MCF 10A (cell line): ENCODE results near the gene BRAF. TPM values are rescaled to one million over a fixed set of nuclear protein-coding genes. Genes with fewer than 3 reads are reported as not detected.
"Not testable (repeated sequence)": the region's sequence is repeated elsewhere in the genome, so short reads cannot be mapped to it uniquely, and the experiment has no call there.

Experiments
- BruUV-seq: library from RNA; stranded (reverse); fragments of 400-500 nt; replicated peaks from 2 replicates; lab custom pipeline; 2021; lab: Mats Ljungman, UMichigan
- CTCF ChIA-PET: fragments of 300-600 bp; sonication (Branson Sonifier 250); formaldehyde crosslinking; extraction: SDS; loops from one replicate; lab custom pipeline; 2021; ENCODE audit warnings: antibody characterized with exemption, inconsistent platforms; lab: Yijun Ruan, JAX
- POLR2A ChIA-PET: fragments of 300-600, 350-650 bp; sonication (Branson Sonifier 250); formaldehyde crosslinking; extraction: SDS; loops from one replicate; lab custom pipeline; 2020; ENCODE audit warnings: antibody characterized with exemption, inconsistent platforms; lab: Yijun Ruan, JAX
- DNase-seq: peaks from one replicate; pipeline ENCODE4 v3.0.0-alpha.2; 2018; ENCODE audit not compliant: unreplicated experiment
- H3K27ac Mint-ChIP-seq: one replicate; pipeline ENCODE4 v1.8.0; 2022; ENCODE audit warnings: mild to moderate bottlenecking, low read depth, mixed read lengths; ENCODE audit not compliant: unreplicated experiment
- H3K27me3 Mint-ChIP-seq: one replicate; pipeline ENCODE4 v1.8.0; 2022; ENCODE audit warnings: mixed read lengths; ENCODE audit not compliant: insufficient read depth, unreplicated experiment
- H3K36me3 Mint-ChIP-seq: one replicate; pipeline ENCODE4 v1.8.0; 2022; ENCODE audit warnings: mild to moderate bottlenecking, moderate library complexity, mixed read lengths; ENCODE audit not compliant: insufficient read depth, unreplicated experiment
- H3K4me1 Mint-ChIP-seq: one replicate; pipeline ENCODE4 v1.8.0; 2022; ENCODE audit warnings: mixed read lengths; ENCODE audit not compliant: insufficient read depth, unreplicated experiment
- H3K4me3 Mint-ChIP-seq: one replicate; pipeline ENCODE4 v1.8.0; 2022; ENCODE audit warnings: mild to moderate bottlenecking, moderate library complexity, mixed read lengths; ENCODE audit not compliant: unreplicated experiment
- H3K9me3 Mint-ChIP-seq: one replicate; pipeline ENCODE4 v1.8.0; 2022; ENCODE audit warnings: mixed read lengths; ENCODE audit not compliant: unreplicated experiment
- CTCF ChIP-seq: fragments of 200-600 bp; IDR thresholded peaks from one replicate; pipeline ENCODE4 v1.8.0; 2022; ENCODE audit warnings: antibody characterized with exemption, mild to moderate bottlenecking; ENCODE audit not compliant: unreplicated experiment
- intact Hi-C: fragments of 100-400 bp; cut with micrococcal nuclease; formaldehyde crosslinking; loops from 2 replicates; pipeline ENCODE4 v1.14.1; 2022
- total RNA-seq: library from RNA; stranded (reverse); gene quantifications from 2 replicates; pipeline ENCODE4 v1.2.3, GENCODE V29; 2022

Gene BRAF
- total RNA-seq, 1 experiment from 2014 or later, result 33.7 TPM

DNA sequence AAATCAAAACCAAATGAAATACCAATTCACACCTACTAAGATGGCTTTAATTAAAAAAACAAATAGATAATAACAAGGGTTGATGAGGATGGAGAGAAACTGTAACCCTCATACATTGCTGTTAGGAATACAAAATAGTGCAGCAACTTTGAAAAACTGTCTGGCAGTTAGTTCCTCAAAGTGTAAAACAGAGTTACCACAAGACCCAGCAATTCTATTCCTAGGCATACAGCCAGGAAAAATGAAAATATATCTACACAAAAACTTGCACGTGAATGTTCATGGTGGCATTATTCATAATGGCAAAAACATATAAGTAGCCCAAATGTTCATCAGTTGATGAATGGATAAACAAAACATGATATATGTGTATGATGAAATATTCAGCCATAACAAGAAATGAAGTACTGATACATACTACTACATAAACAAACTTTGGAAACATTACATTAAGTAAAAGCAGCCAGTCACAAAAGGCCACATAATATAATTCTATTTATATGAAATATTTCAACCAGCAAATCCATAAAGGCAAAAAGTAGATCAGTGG, 83.5 kb downstream of the BRAF start:
- H3K27me3 Mint-ChIP-seq, result no peaks in the 10 kb centered on the region
- POLR2A ChIA-PET, result no interaction called here
- TF ChIP-seq CTCF, result no peak
- BruUV-seq, result no TSS peak
- intact Hi-C loops, result no loop called here
- no peak overlapping the region for H3K4me3 Mint-ChIP-seq
- DNase-seq, result no peak
- no peaks in the 10 kb centered on the region for H3K4me1 Mint-ChIP-seq
- no peaks in the 10 kb centered on the region for H3K9me3 Mint-ChIP-seq
- CTCF ChIA-PET, result no interaction called here
- H3K36me3 Mint-ChIP-seq, result peaks cover 13% of the 10 kb centered on the region
- no peak overlapping the region for H3K27ac Mint-ChIP-seq

DNA sequence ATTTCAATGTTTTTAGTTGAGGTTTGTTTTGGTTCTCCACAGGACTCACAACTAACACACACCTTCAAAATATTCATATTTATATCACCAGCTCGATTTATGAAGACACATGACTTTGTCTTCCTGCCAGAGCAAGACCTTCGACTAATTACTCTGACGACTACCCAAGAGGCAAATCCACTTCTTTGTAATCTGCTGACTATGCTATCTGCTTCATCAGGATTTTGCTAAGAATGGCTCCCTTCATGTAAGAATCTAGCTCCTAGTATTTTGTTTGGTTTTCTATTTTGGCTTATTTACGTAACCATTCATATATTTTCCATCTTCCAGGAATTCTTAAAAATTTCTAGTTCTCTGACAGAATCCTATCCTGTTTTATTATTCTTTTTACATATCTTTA, 93.0 kb downstream of the BRAF start:
- H3K36me3 Mint-ChIP-seq, result peaks cover 22% of the 10 kb centered on the region
- H3K4me1 Mint-ChIP-seq, result no peaks in the 10 kb centered on the region
- H3K4me3 Mint-ChIP-seq, result no peak overlapping the region
- BruUV-seq, result no TSS peak
- ChIA-PET CTCF (interaction anchor here (0.7 to 2.6 kb wide), 2 partner anchors 21 to 665 kb away, joined by 3 to 10 read pairs; no protein-coding TSS in a partner anchor), POLR2A (no interaction called here)
- no peak overlapping the region for H3K27ac Mint-ChIP-seq
- TF ChIP-seq CTCF, result no peak
- no peak for DNase-seq
- intact Hi-C loops, result no loop called here
- H3K27me3 Mint-ChIP-seq, result no peaks in the 10 kb centered on the region
- H3K9me3 Mint-ChIP-seq, result no peaks in the 10 kb centered on the region

GRCh38 chr7:140829720-140830119, 95.0 kb downstream of the BRAF start:
- Mint-ChIP-seq H3K27me3 (no peaks in the 10 kb centered on the region), H3K4me3 (no peak overlapping the region), H3K4me1 (no peaks in the 10 kb centered on the region), H3K9me3 (no peaks in the 10 kb centered on the region), H3K36me3 (peaks cover 22% of the 10 kb centered on the region), H3K27ac (no peak overlapping the region)
- intact Hi-C loops, result no loop called here
- POLR2A ChIA-PET, result interaction anchor here (1.1 kb wide), 1 partner anchor 19 kb away, joined by 3 read pairs; no protein-coding TSS in a partner anchor
- no TSS peak for BruUV-seq
- no peak for TF ChIP-seq CTCF
- CTCF ChIA-PET, result interaction anchor here (0.5 to 2.6 kb wide), 2 partner anchors 19 to 1429 kb away, joined by 3 to 10 read pairs; no protein-coding TSS in a partner anchor
- DNase-seq, result no peak

DNA sequence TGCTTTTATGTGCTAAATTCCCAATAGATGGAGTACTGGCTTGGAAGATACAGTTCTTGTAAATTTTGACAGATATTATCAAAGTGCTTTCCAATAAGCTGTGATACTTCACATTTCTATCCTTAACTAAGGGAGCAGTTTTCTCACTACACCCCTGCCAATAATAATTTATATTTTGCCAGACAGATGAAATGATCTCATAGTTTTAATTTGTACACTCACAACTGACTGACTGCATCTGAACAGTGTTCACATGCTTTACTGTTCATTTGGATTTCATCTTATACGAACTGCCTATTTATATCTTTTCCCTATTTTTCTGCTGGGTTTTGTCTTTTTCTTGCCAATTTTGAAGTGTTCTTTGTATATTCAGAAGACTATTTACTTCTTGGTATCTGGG, 96.0 kb downstream of the BRAF start:
- no TSS peak for BruUV-seq
- no peaks in the 10 kb centered on the region for H3K4me1 Mint-ChIP-seq

GRCh38 chr7:140817383-140817782, 107.3 kb downstream of the BRAF start:
- BruUV-seq, H3K36me3 Mint-ChIP-seq, DNase-seq, intact Hi-C loops, H3K27ac Mint-ChIP-seq, H3K9me3 Mint-ChIP-seq, H3K4me3 Mint-ChIP-seq, H3K4me1 Mint-ChIP-seq, H3K27me3 Mint-ChIP-seq: not testable (repeated sequence)
- POLR2A ChIA-PET, result interaction anchor here (0.7 kb wide), 1 partner anchor 858 kb away, joined by 3 read pairs; no protein-coding TSS in a partner anchor
- CTCF ChIA-PET, result interaction anchor here (0.6 to 1.7 kb wide), 3 partner anchors 716 to 1912 kb away, joined by 3 read pairs; no protein-coding TSS in a partner anchor

More for the DNA sequence above, 96.0 kb downstream of the BRAF start:
- intact Hi-C loops, result no loop called here
- Mint-ChIP-seq H3K9me3 (no peaks in the 10 kb centered on the region), H3K27ac (no peak overlapping the region), H3K4me3 (no peak overlapping the region), H3K36me3 (peaks cover 25% of the 10 kb centered on the region), H3K27me3 (no peaks in the 10 kb centered on the region)
- CTCF ChIA-PET, result interaction anchor here (0.6 kb wide), 2 partner anchors 48 to 705 kb away, joined by 3 to 6 read pairs; no protein-coding TSS in a partner anchor
- TF ChIP-seq CTCF, result no peak
- DNase-seq, result no peak
- POLR2A ChIA-PET, result no interaction called here
